Astrocyte (in vitro differentiated cells and primary cell): ENCODE results near the gene TMEM161A. TPM values are rescaled to one million over a fixed set of nuclear protein-coding genes. Genes with fewer than 3 reads are reported as not detected.
"Not testable (repeated sequence)": the region's sequence is repeated elsewhere in the genome, so short reads cannot be mapped to it uniquely, and the experiment has no call there.

Experiments
- DNase-seq: peaks from one replicate; pipeline ENCODE4 v3.0.0-alpha.2; 2010; ENCODE audit warnings: low read depth
- FAIRE-seq: peaks from 2 replicates; lab custom pipeline; 2011; peaks lifted over from hg19 to GRCh38; lab: Jason Lieb, UNC
- H2AFZ ChIP-seq: 2 replicates; pipeline ENCODE4 v1.6.0; 2012; ENCODE audit warnings: low read depth, low read length, inconsistent platforms
- H3K27ac ChIP-seq: 2 replicates; pipeline ENCODE4 v1.5.1; 2011; ENCODE audit warnings: low read depth, low read length, inconsistent platforms
- H3K27me3 ChIP-seq: 2 replicates; pipeline ENCODE4 v1.6.0; 2011; ENCODE audit warnings: low read length, inconsistent platforms; ENCODE audit not compliant: insufficient read depth
- H3K36me3 ChIP-seq: 2 replicates; pipeline ENCODE4 v1.5.1; 2011; ENCODE audit warnings: low read length, inconsistent platforms; ENCODE audit not compliant: insufficient read depth
- H3K4me1 ChIP-seq: 2 replicates; pipeline ENCODE4 v1.5.1; 2011; ENCODE audit warnings: low read length, inconsistent platforms; ENCODE audit not compliant: insufficient read depth
- H3K4me2 ChIP-seq: 2 replicates; pipeline ENCODE4 v1.6.0; 2012; ENCODE audit warnings: low read length, inconsistent platforms
- H3K4me3 ChIP-seq: 2 replicates; pipeline ENCODE4 v1.5.1; 2011; ENCODE audit warnings: low read depth, mild to moderate bottlenecking, low read length, inconsistent platforms; ENCODE audit not compliant: insufficient read depth
- H3K79me2 ChIP-seq: 2 replicates; pipeline ENCODE4 v1.6.0; 2012; ENCODE audit warnings: mild to moderate bottlenecking, low read length, inconsistent platforms; ENCODE audit not compliant: insufficient read depth
- H3K9ac ChIP-seq: 2 replicates; pipeline ENCODE4 v1.6.0; 2012; ENCODE audit warnings: mild to moderate bottlenecking, low read length, inconsistent platforms
- H3K9me3 ChIP-seq: 2 replicates; pipeline ENCODE4 v1.5.1; 2012; ENCODE audit warnings: low read depth, mild to moderate bottlenecking, low read length, inconsistent platforms; ENCODE audit not compliant: insufficient read depth
- H4K20me1 ChIP-seq: 2 replicates; pipeline ENCODE4 v1.6.0; 2012; ENCODE audit warnings: low read length, inconsistent platforms; ENCODE audit not compliant: insufficient read depth
- H3K27ac Mint-ChIP-seq: one replicate; pipeline ENCODE4 v1.8.0; 2021; ENCODE audit warnings: mild to moderate bottlenecking, mixed read lengths; ENCODE audit not compliant: unreplicated experiment
- H3K27me3 Mint-ChIP-seq: one replicate; pipeline ENCODE4 v1.8.0; 2021; ENCODE audit warnings: low read depth, mixed read lengths; ENCODE audit not compliant: unreplicated experiment
- H3K36me3 Mint-ChIP-seq: one replicate; pipeline ENCODE4 v1.8.0; 2021; ENCODE audit warnings: low read depth, mixed read lengths; ENCODE audit not compliant: unreplicated experiment
- H3K4me1 Mint-ChIP-seq: one replicate; pipeline ENCODE4 v1.8.0; 2021; ENCODE audit warnings: low read depth, mixed read lengths; ENCODE audit not compliant: unreplicated experiment
- H3K4me3 Mint-ChIP-seq: one replicate; pipeline ENCODE4 v1.8.0; 2021; ENCODE audit warnings: mild to moderate bottlenecking, moderate library complexity, mixed read lengths; ENCODE audit not compliant: unreplicated experiment
- H3K9me3 Mint-ChIP-seq: one replicate; pipeline ENCODE4 v1.8.0; 2021; ENCODE audit warnings: mild to moderate bottlenecking, mixed read lengths; ENCODE audit not compliant: unreplicated experiment
- CTCF ChIP-seq: IDR thresholded peaks from 2 replicates; pipeline ENCODE4 v1.5.1; 2011; ENCODE audit warnings: low read depth, mild to moderate bottlenecking, inconsistent platforms, low read length, moderate library complexity; ENCODE audit not compliant: insufficient read depth
- EZH2 ChIP-seq: IDR thresholded peaks from 2 replicates; pipeline ENCODE4 v1.6.1; 2012; ENCODE audit warnings: mild to moderate bottlenecking, low read length, inconsistent platforms; ENCODE audit not compliant: insufficient read depth
- total RNA-seq: library from RNA; stranded (reverse); gene quantifications from 2 replicates; pipeline ENCODE4 v1.2.1, GENCODE V29; 2021

Gene TMEM161A
- total RNA-seq, 1 donor from 2014 or later, result 27.2 TPM

GRCh38 chr19:19179548-19180441 is 41.5 kb upstream of the TMEM161A start:
- Mint-ChIP-seq H3K36me3 (peaks cover 15% of the 10 kb centered on the region), H3K4me1 (no peaks in the 10 kb centered on the region)
- no peak for FAIRE-seq

GRCh38 chr19:19176950-19177349 is 38.7 kb upstream of the TMEM161A start:
- no peaks in the 10 kb centered on the region for H3K4me1 Mint-ChIP-seq
- no peak for DNase-seq

More at GRCh38 chr19:19179548-19180441, 41.5 kb upstream of the TMEM161A start:
- no peak overlapping the region for H3K27ac ChIP-seq
- peaks cover 12% of the 10 kb centered on the region for H4K20me1 ChIP-seq
- no peaks in the 10 kb centered on the region for H3K4me1 ChIP-seq
- no peak overlapping the region for H3K4me2 ChIP-seq
- H3K36me3 ChIP-seq, result peaks cover 4% of the 10 kb centered on the region
- no peak overlapping the region for H3K9ac ChIP-seq
- Mint-ChIP-seq H3K27ac (no peak overlapping the region), H3K27me3 (no peaks in the 10 kb centered on the region), H3K4me3 (no peak overlapping the region), H3K9me3 (no peaks in the 10 kb centered on the region)
- peak; percentile 8 for DNase-seq
- no peak overlapping the region for H2AFZ ChIP-seq
- H3K79me2 ChIP-seq, result no peaks in the 10 kb centered on the region
- H3K9me3 ChIP-seq, result peaks cover 4% of the 10 kb centered on the region
- no peaks in the 10 kb centered on the region for H3K27me3 ChIP-seq
- no peak overlapping the region for H3K4me3 ChIP-seq
- TF ChIP-seq CTCF, result no peak
- no peak for TF ChIP-seq EZH2

GRCh38 chr19:19173243-19173642 is 35.0 kb upstream of the TMEM161A start:
- H3K4me1 Mint-ChIP-seq, DNase-seq, H3K4me3 Mint-ChIP-seq, H3K27me3 ChIP-seq, H3K9me3 Mint-ChIP-seq, H3K4me2 ChIP-seq, H2AFZ ChIP-seq, H3K9ac ChIP-seq, FAIRE-seq, H3K27ac ChIP-seq, H3K4me3 ChIP-seq, H3K9me3 ChIP-seq, H3K4me1 ChIP-seq, H3K27ac Mint-ChIP-seq, H3K36me3 Mint-ChIP-seq, H3K79me2 ChIP-seq, H3K36me3 ChIP-seq: not testable (repeated sequence)
- peaks cover 25% of the 10 kb centered on the region for H4K20me1 ChIP-seq
- H3K27me3 Mint-ChIP-seq, result peaks cover 20% of the 10 kb centered on the region

More at GRCh38 chr19:19176950-19177349, 38.7 kb upstream of the TMEM161A start:
- H2AFZ ChIP-seq, result no peak overlapping the region
- peaks cover 12% of the 10 kb centered on the region for H3K36me3 Mint-ChIP-seq
- H3K36me3 ChIP-seq, result peaks cover 4% of the 10 kb centered on the region
- H3K27ac Mint-ChIP-seq, result no peak overlapping the region
- no peaks in the 10 kb centered on the region for H3K27me3 ChIP-seq
- H3K27ac ChIP-seq, result no peak overlapping the region
- peaks cover 4% of the 10 kb centered on the region for H3K9me3 ChIP-seq
- H3K4me3 Mint-ChIP-seq, result no peak overlapping the region
- no peak for FAIRE-seq
- H3K4me3 ChIP-seq, result no peak overlapping the region
- peaks cover 12% of the 10 kb centered on the region for H4K20me1 ChIP-seq
- H3K9me3 Mint-ChIP-seq, result no peaks in the 10 kb centered on the region
- H3K4me2 ChIP-seq, result no peak overlapping the region
- H3K79me2 ChIP-seq, result no peaks in the 10 kb centered on the region
- no peak overlapping the region for H3K9ac ChIP-seq
- H3K4me1 ChIP-seq, result no peaks in the 10 kb centered on the region
- TF ChIP-seq CTCF (no peak), EZH2 (no peak)
- no peaks in the 10 kb centered on the region for H3K27me3 Mint-ChIP-seq
